Large intestine (tissue), 3 donors: ENCODE data around the gene SCFD1. TPM values are rescaled to one million over a fixed set of nuclear protein-coding genes. Genes with fewer than 3 reads are reported as not detected.

Experiments
- DNase-seq, 2 donors: peaks; one replicate each; pipeline versions ENCODE4 v3.0.0 to v3.0.0-alpha.2; 2013
- H3K27ac ChIP-seq: one replicate; pipeline ENCODE4 v1.5.1; 2013; ENCODE audit warnings: low read length
- H3K27me3 ChIP-seq: 2 replicates; pipeline ENCODE4 v1.6.1; 2013; ENCODE audit warnings: low read length; ENCODE audit not compliant: control insufficient read depth, insufficient read depth
- H3K36me3 ChIP-seq: 2 replicates; pipeline ENCODE4 v1.6.1; 2013; ENCODE audit warnings: low read length; ENCODE audit not compliant: control insufficient read depth, insufficient read depth
- H3K4me1 ChIP-seq: one replicate; pipeline ENCODE4 v1.6.1; 2013; ENCODE audit warnings: low read length; ENCODE audit not compliant: control insufficient read depth, insufficient read depth
- H3K4me3 ChIP-seq: one replicate; pipeline ENCODE4 v1.5.1; 2013; ENCODE audit warnings: low read length
- H3K9me3 ChIP-seq: one replicate; pipeline ENCODE4 v1.6.1; 2013; ENCODE audit warnings: mild to moderate bottlenecking, low read depth, low read length, moderate library complexity; ENCODE audit not compliant: control insufficient read depth
- WGBS: methylation state at CpG from one replicate; pipeline ENCODE4 v1.1.5; 2013; ENCODE audit warnings: low lambda C conversion rate; ENCODE audit not compliant: insufficient coverage; 5-methylcytosine and 5-hydroxymethylcytosine counted together
- polyA plus RNA-seq: library from polyadenylated mRNA; unstranded; fragments of 120-200 nt; gene quantifications from one replicate; pipeline ENCODE4 v1.2.1, GENCODE V29; 2013

The SCFD1 gene
- polyA plus RNA-seq, 1 donor, result 69.7 TPM

DNA sequence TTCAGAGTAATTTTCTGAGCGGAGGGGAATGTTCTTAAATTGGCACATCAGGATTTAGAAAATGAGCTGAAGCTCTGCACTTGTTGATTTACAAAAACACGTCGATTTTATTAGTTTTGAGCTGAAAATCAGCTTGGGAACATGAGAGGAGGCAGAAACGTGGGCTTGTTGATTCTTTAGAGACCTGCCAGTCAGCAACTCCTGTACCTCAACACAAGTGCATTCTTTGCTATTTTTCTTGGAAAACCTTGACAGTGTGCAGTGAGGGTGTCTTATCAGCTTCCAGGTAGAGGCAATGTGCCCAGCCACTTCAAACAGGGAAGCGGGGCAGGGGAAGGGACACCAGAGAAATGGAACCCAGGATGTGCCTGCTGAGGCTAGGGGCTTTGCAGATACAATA is 149.5 kb downstream of the SCFD1 start:
- H3K9me3 ChIP-seq, result no peaks in the 10 kb centered on the region
- H3K4me3 ChIP-seq, result no peak overlapping the region
- no CpG with 5 or more reads among the region's 5 CpGs for WGBS
- no peak for DNase-seq
- H3K27ac ChIP-seq, result no peak overlapping the region
- H3K4me1 ChIP-seq, result no peaks in the 10 kb centered on the region
- no peaks in the 10 kb centered on the region for H3K36me3 ChIP-seq
- H3K27me3 ChIP-seq, result peaks cover 5% of the 10 kb centered on the region

DNA sequence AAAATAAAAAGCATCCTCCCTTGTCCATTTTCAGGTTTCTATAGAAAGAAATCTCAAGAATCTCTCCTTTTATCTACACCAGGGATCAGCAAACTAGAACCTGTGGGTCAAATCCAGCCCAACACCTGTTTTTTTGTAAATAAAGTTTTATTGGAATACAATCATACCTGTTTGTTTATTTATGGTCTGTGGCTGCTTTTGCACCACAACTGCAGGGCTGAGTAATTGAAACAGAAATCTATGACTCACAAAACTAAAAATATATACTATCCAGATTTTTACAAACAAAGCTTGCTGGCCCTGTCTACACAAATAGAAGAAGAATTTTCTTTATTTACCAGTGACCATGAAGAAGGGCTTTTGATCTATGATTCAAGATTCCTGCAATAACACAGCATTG is 157.1 kb downstream of the SCFD1 start:
- H3K27me3 ChIP-seq, result no peaks in the 10 kb centered on the region
- H3K9me3 ChIP-seq, result no peaks in the 10 kb centered on the region
- H3K27ac ChIP-seq, result no peak overlapping the region

More for the DNA sequence above, 157.1 kb downstream of the SCFD1 start:
- no peak overlapping the region for H3K4me3 ChIP-seq
- H3K4me1 ChIP-seq, result no peaks in the 10 kb centered on the region
- no peaks in the 10 kb centered on the region for H3K36me3 ChIP-seq
- no peak for DNase-seq

Other genes starting within 250 kb of the SCFD1 start
- 16.0 TPM for gene G2E3, start 63.2 kb upstream of the SCFD1 start, polyA plus RNA-seq